Measurements from ENCODE around the gene FOXP1. TPM values are rescaled to one million over a fixed set of nuclear protein-coding genes. Genes with fewer than 3 reads are reported as not detected.

Gene FOXP1
- polyA plus RNA-seq, 1 experiment: 56.6 TPM

DNA sequence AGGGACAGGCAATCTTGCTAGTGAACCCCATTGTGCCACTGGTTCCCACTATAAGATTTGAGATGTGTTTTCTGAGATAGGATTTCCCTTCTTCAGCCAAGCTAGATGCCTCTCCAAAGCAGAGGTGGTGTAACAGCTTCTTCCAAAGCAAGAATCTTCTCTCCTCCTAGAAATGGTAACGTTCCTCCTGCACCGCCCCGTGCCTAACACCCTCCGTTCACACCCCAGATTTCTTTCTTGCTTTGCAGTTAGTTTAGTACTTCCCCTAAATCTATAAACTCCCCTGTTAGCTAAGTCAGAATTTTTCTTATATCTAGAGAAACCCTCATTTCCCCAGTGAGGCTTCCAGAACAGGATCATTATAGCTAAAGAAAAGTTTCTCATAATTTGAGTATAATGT lies 653.5 kb downstream of the FOXP1 start:
- Histone ChIP-seq H3K27ac (ENCODE audit: low read depth, low read length) (no peak overlapping the region), H3K27me3 (ENCODE audit: control insufficient read depth, insufficient read depth, low read length) (no peaks in the 10 kb centered on the region), H3K9me3 (ENCODE audit: control insufficient read depth, insufficient read depth, low read length) (no peaks in the 10 kb centered on the region), H3K4me3 (ENCODE audit: low read depth, low read length) (no peak overlapping the region)
- ChIA-PET POLR2A (no interaction called here), CTCF (no interaction called here)
- DNase-seq (ENCODE audit: low read depth, low spot score): no peak
- TF ChIP-seq, protein P1, sequence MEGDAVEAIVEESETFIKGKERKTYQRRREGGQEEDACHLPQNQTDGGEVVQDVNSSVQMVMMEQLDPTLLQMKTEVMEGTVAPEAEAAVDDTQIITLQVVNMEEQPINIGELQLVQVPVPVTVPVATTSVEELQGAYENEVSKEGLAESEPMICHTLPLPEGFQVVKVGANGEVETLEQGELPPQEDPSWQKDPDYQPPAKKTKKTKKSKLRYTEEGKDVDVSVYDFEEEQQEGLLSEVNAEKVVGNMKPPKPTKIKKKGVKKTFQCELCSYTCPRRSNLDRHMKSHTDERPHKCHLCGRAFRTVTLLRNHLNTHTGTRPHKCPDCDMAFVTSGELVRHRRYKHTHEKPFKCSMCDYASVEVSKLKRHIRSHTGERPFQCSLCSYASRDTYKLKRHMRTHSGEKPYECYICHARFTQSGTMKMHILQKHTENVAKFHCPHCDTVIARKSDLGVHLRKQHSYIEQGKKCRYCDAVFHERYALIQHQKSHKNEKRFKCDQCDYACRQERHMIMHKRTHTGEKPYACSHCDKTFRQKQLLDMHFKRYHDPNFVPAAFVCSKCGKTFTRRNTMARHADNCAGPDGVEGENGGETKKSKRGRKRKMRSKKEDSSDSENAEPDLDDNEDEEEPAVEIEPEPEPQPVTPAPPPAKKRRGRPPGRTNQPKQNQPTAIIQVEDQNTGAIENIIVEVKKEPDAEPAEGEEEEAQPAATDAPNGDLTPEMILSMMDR (IDR thresholded peaks at IDR 0.05; ENCODE audit: low read depth, low read length): no peak

DNA sequence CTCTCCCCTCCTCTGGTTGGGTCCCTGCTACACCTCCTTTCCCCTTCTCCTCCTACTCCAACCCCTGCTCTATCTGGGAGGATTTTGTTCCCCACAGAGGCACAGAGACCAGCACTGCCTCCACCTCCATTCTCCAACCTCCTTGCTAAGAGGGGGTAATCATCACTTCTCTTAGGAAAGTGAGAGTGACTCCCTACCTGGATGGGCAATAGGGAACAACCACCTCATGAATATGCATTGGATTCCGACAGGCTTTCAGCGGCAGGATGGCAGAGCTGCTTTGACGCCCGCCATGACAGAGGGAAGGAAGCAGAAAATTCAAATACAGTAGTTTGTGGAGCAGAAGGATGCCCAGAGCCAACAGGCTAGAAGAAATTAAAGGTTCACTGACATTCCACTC lies 656.3 kb downstream of the FOXP1 start:
- CTCF ChIA-PET: no interaction called here

GRCh38 chr3:70926835-70927234 lies 656.7 kb downstream of the FOXP1 start:
- TF ChIP-seq, protein P1 (IDR thresholded peaks at IDR 0.05; ENCODE audit: low read depth, low read length): no peak
- Histone ChIP-seq H3K9me3 (ENCODE audit: control insufficient read depth, insufficient read depth, low read length) (no peaks in the 10 kb centered on the region), H3K4me3 (ENCODE audit: low read depth, low read length) (no peak overlapping the region), H3K27ac (ENCODE audit: low read depth, low read length) (no peak overlapping the region), H3K27me3 (ENCODE audit: control insufficient read depth, insufficient read depth, low read length) (no peaks in the 10 kb centered on the region)
- ChIA-PET CTCF (no interaction called here), POLR2A (no interaction called here)
- no peak for DNase-seq (ENCODE audit: low read depth, low spot score)

More for the DNA sequence above, 656.3 kb downstream of the FOXP1 start:
- no peak for DNase-seq (ENCODE audit: low read depth, low spot score)
- POLR2A ChIA-PET: no interaction called here
- TF ChIP-seq, protein P1 (IDR thresholded peaks at IDR 0.05; ENCODE audit: low read depth, low read length): no peak
- no peaks in the 10 kb centered on the region for H3K9me3 ChIP-seq (ENCODE audit: control insufficient read depth, insufficient read depth, low read length)
- no peak overlapping the region for H3K4me3 ChIP-seq (ENCODE audit: low read depth, low read length)
- H3K27ac ChIP-seq (ENCODE audit: low read depth, low read length): no peak overlapping the region
- H3K27me3 ChIP-seq (ENCODE audit: control insufficient read depth, insufficient read depth, low read length): no peaks in the 10 kb centered on the region

- Histone ChIP-seq H3K9me3 (ENCODE audit: control insufficient read depth, insufficient read depth, low read length) (no peaks in the 10 kb centered on the region), H3K27ac (ENCODE audit: low read depth, low read length) (no peak overlapping the region), H3K27me3 (ENCODE audit: control insufficient read depth, insufficient read depth, low read length) (no peaks in the 10 kb centered on the region), H3K4me3 (ENCODE audit: low read depth, low read length) (no peak overlapping the region)
- DNase-seq (ENCODE audit: low read depth, low spot score): no peak
- ChIA-PET POLR2A (interaction anchor here (0.5 kb wide), 1 partner anchor 64 kb away, joined by 5 read pairs; no protein-coding TSS in a partner anchor), CTCF (interaction anchor here (0.8 kb wide), 1 partner anchor 166 kb away, joined by 6 read pairs; no protein-coding TSS in a partner anchor)
- TF ChIP-seq, protein P1 (IDR thresholded peaks at IDR 0.05; ENCODE audit: low read depth, low read length): no peak
Measured at GRCh38 chr3:70919661-70920060, 663.9 kb downstream of the FOXP1 start.

DNA sequence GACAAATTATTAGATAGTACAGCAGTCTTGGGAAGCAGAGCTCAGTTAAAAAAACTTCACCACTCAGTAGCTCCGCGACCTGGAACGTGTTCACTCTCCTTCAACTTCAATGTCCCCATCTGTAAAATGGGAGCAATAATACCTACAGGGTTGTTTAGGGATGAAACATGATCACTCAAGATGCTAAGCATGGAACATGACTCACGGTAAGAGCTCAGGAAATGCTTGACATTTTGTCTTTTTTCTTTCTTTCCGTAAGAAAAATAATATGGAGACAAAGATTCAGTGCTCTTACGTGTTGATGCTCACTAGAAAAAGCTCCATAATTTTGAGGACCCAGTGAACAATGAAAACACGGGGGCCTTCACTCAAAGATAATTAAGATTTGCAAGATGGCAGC lies 664.4 kb downstream of the FOXP1 start:
- H3K27ac ChIP-seq (ENCODE audit: low read depth, low read length): no peak overlapping the region
- no peak for DNase-seq (ENCODE audit: low read depth, low spot score)
- TF ChIP-seq, protein P1 (IDR thresholded peaks at IDR 0.05; ENCODE audit: low read depth, low read length): no peak
- no peak overlapping the region for H3K4me3 ChIP-seq (ENCODE audit: low read depth, low read length)
- H3K9me3 ChIP-seq (ENCODE audit: control insufficient read depth, insufficient read depth, low read length): no peaks in the 10 kb centered on the region
- ChIA-PET CTCF (no interaction called here), POLR2A (no interaction called here)
- no peaks in the 10 kb centered on the region for H3K27me3 ChIP-seq (ENCODE audit: control insufficient read depth, insufficient read depth, low read length)

Measured in AG04450 (cell line).